Right atrium auricular region (tissue), 2 donors: Measurements from ENCODE around the gene FKBP9. TPM values are rescaled to one million over a fixed set of nuclear protein-coding genes. Genes with fewer than 3 reads are reported as not detected.

Experiments
- DNase-seq: peaks from one replicate; pipeline ENCODE4 v3.0.0-alpha.2; 2019; ENCODE audit warnings: low spot score
- H3K27ac ChIP-seq, 2 donors: fragments of 200-600 bp; sonication (generic); 1 replicate in 1 of 2; 2 replicates in 1 of 2; pipeline ENCODE4 v1.5.1; 2016 to 2019
- H3K27me3 ChIP-seq, 2 donors: fragments of 200-600 bp; sonication (generic); one replicate each; pipeline versions ENCODE4 v1.5.1 to v1.6.0; 2017 to 2019
- H3K36me3 ChIP-seq: fragments of 200-600 bp; sonication (generic); one replicate; pipeline ENCODE4 v1.5.1; 2016
- H3K4me1 ChIP-seq, 2 donors: fragments of 200-600 bp; sonication (generic); one replicate each; pipeline versions ENCODE4 v1.5.1 to v1.6.0; 2017 to 2019
- H3K4me3 ChIP-seq, 2 donors: fragments of 200-600 bp; sonication (generic); 1 replicate in 1 of 2; 2 replicates in 1 of 2; pipeline ENCODE4 v1.5.1; 2017 to 2019; ENCODE audit warnings: mild to moderate bottlenecking in 1 of 2, moderate library complexity in 1 of 2
- H3K9me3 ChIP-seq, 2 donors: fragments of 200-600 bp; sonication (generic); one replicate each; pipeline ENCODE4 v1.5.1; 2019
- CTCF ChIP-seq, 2 donors: fragments of 200-600 bp; sonication (generic); IDR thresholded peaks; one replicate each; pipeline ENCODE4 v1.5.1; 2019; ENCODE audit warnings: antibody characterized with exemption in 2 of 2
- total RNA-seq, 2 donors: library from RNA; depleted of rRNA; stranded (reverse); fragments of >200 nt; gene quantifications; one replicate each; pipeline ENCODE4 v1.1.0, GENCODE V29; 2016

Gene FKBP9
- total RNA-seq, 2 donors from 2014 or later, result 73.3 to 129 TPM

- H3K27ac ChIP-seq, result peak overlapping the region; percentile 48 to 70
- no peaks in the 10 kb centered on the region for H3K36me3 ChIP-seq
- no peaks in the 10 kb centered on the region for H3K9me3 ChIP-seq
- H3K4me3 ChIP-seq, result no peak overlapping the region
- peak; percentile 68 for DNase-seq
- peaks cover 0 to 30% of the 10 kb centered on the region in 2 donors for H3K4me1 ChIP-seq
- no peaks in the 10 kb centered on the region for H3K27me3 ChIP-seq
- no peak for TF ChIP-seq CTCF (IDR thresholded peaks at IDR 0.05)
Observed at GRCh38 chr7:32937344-32938174, 19.7 kb upstream of the FKBP9 start.

DNA sequence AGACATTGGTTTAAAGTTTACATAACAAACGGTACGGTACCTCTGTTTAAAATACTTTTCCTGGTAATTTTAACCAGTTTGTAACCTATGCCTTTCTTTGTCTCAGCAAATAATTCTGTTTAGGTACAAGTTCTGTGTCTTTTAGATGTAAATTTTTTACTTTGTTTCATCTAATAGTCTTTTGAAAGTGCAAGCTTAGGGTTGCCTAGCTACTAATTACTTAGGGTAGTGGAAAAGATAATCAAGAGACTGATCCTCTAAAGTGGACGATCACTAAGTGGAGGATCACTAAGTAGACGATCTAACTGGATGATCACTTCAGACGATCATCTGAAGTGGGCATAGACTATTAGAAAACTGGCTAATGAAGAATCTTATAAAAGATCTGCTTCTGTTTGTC is 16.1 kb upstream of the FKBP9 start:
- no peak for DNase-seq
- Histone ChIP-seq H3K4me1 (peaks cover 0 to 32% of the 10 kb centered on the region in 2 donors), H3K4me3 (peak overlapping the region in 1 of 2 donors; percentile 92), H3K27me3 (no peaks in the 10 kb centered on the region), H3K36me3 (no peaks in the 10 kb centered on the region), H3K27ac (peak overlapping the region; percentile 92 to 94), H3K9me3 (no peaks in the 10 kb centered on the region)
- TF ChIP-seq CTCF (IDR thresholded peaks at IDR 0.05), result no peak

DNA sequence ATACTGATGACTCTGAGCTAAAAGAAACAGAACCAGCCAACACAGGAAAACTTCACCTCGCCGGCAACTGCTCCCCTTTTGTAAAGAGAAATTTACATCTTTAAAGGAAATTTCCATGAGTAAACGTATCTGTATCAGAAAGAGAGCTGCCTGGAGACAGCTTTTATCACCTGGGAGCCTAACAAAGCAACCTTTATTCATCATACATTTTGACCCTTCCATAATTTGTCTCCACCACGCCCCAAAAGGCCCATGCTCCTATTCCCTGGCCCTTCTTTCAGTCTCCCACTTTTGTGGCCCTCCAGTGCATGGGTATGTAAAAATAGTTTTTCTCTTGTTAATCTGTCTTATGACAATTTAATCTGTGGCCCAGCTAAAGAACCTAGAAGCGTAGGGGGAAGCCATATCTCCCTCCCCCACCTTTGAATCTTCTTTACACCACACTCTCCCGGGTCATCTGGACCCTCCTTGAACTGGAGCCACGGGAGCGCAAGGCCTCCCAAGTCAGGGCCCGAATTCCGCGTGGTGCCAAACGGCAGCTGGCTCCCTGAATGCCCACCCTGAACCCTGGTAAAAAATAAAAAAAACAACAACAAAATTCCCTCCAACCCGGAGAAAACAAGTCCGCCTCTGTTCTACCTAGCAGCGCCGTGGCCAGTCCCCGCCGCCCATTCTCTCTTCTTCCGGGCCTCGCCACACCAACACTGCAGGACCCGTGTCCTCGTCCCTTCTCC is 15.4 kb upstream of the FKBP9 start:
- peaks cover 0 to 26% of the 10 kb centered on the region in 2 donors for H3K4me1 ChIP-seq
- no peaks in the 10 kb centered on the region for H3K36me3 ChIP-seq
- H3K27me3 ChIP-seq, result no peaks in the 10 kb centered on the region
- peak overlapping the region; percentile 92 to 94 for H3K27ac ChIP-seq
- TF ChIP-seq CTCF (IDR thresholded peaks at IDR 0.05), result no peak
- H3K4me3 ChIP-seq, result peak overlapping the region; percentile 64 to 92
- no peak for DNase-seq
- no peaks in the 10 kb centered on the region for H3K9me3 ChIP-seq

DNA sequence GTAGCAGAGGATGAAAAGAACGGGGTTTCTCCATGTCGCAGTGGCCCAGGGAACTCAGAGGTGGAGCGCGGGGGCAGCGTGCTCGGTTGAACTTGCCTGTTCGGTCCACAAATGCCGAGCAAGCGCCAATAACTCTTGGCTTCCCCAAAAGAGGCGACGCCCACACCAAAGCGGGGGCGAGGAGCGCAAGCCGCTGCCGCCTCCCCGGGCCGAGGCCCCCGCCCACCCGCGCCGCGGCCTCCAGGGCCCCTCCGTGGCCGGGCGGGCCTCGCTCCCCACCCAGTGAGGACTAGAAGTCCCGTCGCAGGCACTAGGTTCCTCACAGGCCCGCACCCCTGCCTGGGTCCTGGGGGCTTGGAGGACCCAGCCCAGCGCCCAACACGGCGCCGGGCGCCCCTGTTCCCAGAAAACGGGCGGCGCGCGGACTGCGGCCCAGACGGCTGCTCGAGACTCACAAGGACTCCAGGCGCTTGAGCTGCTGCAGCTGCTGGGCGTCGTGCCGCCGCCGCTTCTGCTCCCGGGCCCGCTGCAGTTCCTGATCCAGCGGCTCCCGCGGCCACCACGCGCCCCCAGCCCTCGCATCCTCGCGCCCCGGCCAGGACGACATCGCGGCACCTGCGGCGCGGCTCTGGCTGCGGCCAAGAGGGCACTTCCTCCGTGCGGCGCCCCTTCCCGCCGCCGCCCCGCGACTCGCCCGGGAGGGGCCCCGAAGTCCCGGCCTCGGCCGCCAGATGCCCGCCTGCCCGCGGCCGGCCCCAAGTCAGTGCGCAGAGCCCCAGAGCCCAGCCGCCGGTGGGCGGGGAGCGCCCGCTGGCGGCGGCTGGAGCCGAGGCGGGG is 14.6 kb upstream of the FKBP9 start:
- Histone ChIP-seq H3K27ac (peak overlapping the region; percentile 92 to 94), H3K27me3 (no peaks in the 10 kb centered on the region), H3K36me3 (no peaks in the 10 kb centered on the region), H3K4me1 (peaks cover 0 to 18% of the 10 kb centered on the region in 2 donors), H3K9me3 (no peaks in the 10 kb centered on the region), H3K4me3 (peak overlapping the region; percentile 64 to 92)
- peak; percentile 69 to 84 for TF ChIP-seq CTCF (IDR thresholded peaks at IDR 0.05)
- peak; percentile 73 for DNase-seq

- no peak for DNase-seq
- Histone ChIP-seq H3K4me1 (peaks cover 0 to 12% of the 10 kb centered on the region in 2 donors), H3K27ac (peak overlapping the region; percentile 92 to 94), H3K4me3 (peak overlapping the region; percentile 64 to 92), H3K9me3 (peaks cover 4 to 5% of the 10 kb centered on the region in 2 donors), H3K27me3 (no peaks in the 10 kb centered on the region), H3K36me3 (no peaks in the 10 kb centered on the region)
- TF ChIP-seq CTCF (IDR thresholded peaks at IDR 0.05), result peak in 1 of 2 donors; percentile 2
Observed at GRCh38 chr7:32943252-32944030, 13.8 kb upstream of the FKBP9 start.
